H9 (cell line): ENCODE data around the gene CFAP43. TPM values are rescaled to one million over a fixed set of nuclear protein-coding genes. Genes with fewer than 3 reads are reported as not detected.

ENCODE experiments used
- DNase-seq: peaks from one replicate; pipeline ENCODE4 v3.0.0-alpha.2; 2017
- H2AFZ ChIP-seq: one replicate; pipeline ENCODE4 v1.6.1; 2013; ENCODE audit warnings: mild to moderate bottlenecking, low read length, control low read depth, moderate library complexity
- H2AK5ac ChIP-seq: 2 replicates; pipeline ENCODE4 v1.6.1; 2013; ENCODE audit warnings: low read length, control low read depth, mixed read lengths; ENCODE audit not compliant: insufficient read length
- H2BK120ac ChIP-seq: one replicate; pipeline ENCODE4 v1.6.1; 2013; ENCODE audit warnings: low read depth, mild to moderate bottlenecking, low read length, control low read depth, inconsistent platforms; ENCODE audit not compliant: poor library complexity, severe bottlenecking
- H2BK12ac ChIP-seq: 2 replicates; pipeline ENCODE4 v1.6.1; 2013; ENCODE audit warnings: low read length, control low read depth, mixed read lengths, low read depth; ENCODE audit not compliant: insufficient read length
- H2BK15ac ChIP-seq: 2 replicates; pipeline ENCODE4 v1.6.1; 2013; ENCODE audit warnings: low read depth, low read length, control low read depth
- H2BK20ac ChIP-seq: one replicate; pipeline ENCODE4 v1.6.1; 2013; ENCODE audit warnings: low read depth, mild to moderate bottlenecking, low read length, control low read depth, inconsistent platforms; ENCODE audit not compliant: poor library complexity, severe bottlenecking
- H2BK5ac ChIP-seq: 2 replicates; pipeline ENCODE4 v1.6.1; 2013; ENCODE audit warnings: low read length, control low read depth, mixed read lengths; ENCODE audit not compliant: insufficient read length
- H3K14ac ChIP-seq: 2 replicates; pipeline ENCODE4 v1.6.1; 2013; ENCODE audit warnings: low read length, control low read depth; ENCODE audit not compliant: insufficient read depth
- H3K18ac ChIP-seq: 2 replicates; pipeline ENCODE4 v1.6.1; 2013; ENCODE audit warnings: low read depth, mild to moderate bottlenecking, mixed read lengths, low read length, control low read depth; ENCODE audit not compliant: insufficient read length
- H3K23ac ChIP-seq: 2 replicates; pipeline ENCODE4 v1.6.1; 2013; ENCODE audit warnings: low read length, control low read depth, mixed read lengths, low read depth; ENCODE audit not compliant: insufficient read length
- H3K23me2 ChIP-seq: 2 replicates; pipeline ENCODE4 v1.6.1; 2013; ENCODE audit warnings: low read depth, mild to moderate bottlenecking, mixed read lengths, low read length, control low read depth; ENCODE audit not compliant: insufficient read length, poor library complexity, severe bottlenecking
- H3K27ac ChIP-seq: 2 replicates; pipeline ENCODE4 v1.5.1; 2013; ENCODE audit warnings: low read length, control low read depth, mixed read lengths, low read depth; ENCODE audit not compliant: insufficient read length
- H3K27me3 ChIP-seq: 2 replicates; pipeline ENCODE4 v1.6.1; 2013; ENCODE audit warnings: low read length, control low read depth, inconsistent platforms; ENCODE audit not compliant: insufficient read depth
- H3K4ac ChIP-seq: 2 replicates; pipeline ENCODE4 v1.6.1; 2013; ENCODE audit warnings: low read depth, mild to moderate bottlenecking, control low read depth, inconsistent platforms, low read length, moderate library complexity
- H3K4me1 ChIP-seq: 2 replicates; pipeline ENCODE4 v1.6.1; 2013; ENCODE audit warnings: low read length, control low read depth, inconsistent platforms; ENCODE audit not compliant: insufficient read depth
- H3K4me2 ChIP-seq: 2 replicates; pipeline ENCODE4 v1.6.1; 2013; ENCODE audit warnings: low read length, control low read depth, mixed read lengths; ENCODE audit not compliant: insufficient read length, insufficient read depth
- H3K56ac ChIP-seq: 2 replicates; pipeline ENCODE4 v1.6.1; 2013; ENCODE audit warnings: low read depth, mild to moderate bottlenecking, mixed read lengths, low read length, control low read depth; ENCODE audit not compliant: insufficient read length
- H3K79me1 ChIP-seq: 2 replicates; pipeline ENCODE4 v1.6.1; 2013; ENCODE audit warnings: low read depth, mild to moderate bottlenecking, moderate library complexity, low read length, control low read depth, inconsistent platforms; ENCODE audit not compliant: insufficient read depth, poor library complexity, severe bottlenecking
- H3K79me2 ChIP-seq: 2 replicates; pipeline ENCODE4 v1.6.1; 2013; ENCODE audit warnings: low read length, control low read depth, inconsistent platforms; ENCODE audit not compliant: insufficient read depth
- H3K9ac ChIP-seq: 2 replicates; pipeline ENCODE4 v1.6.1; 2013; ENCODE audit warnings: low read length, control low read depth, mixed read lengths; ENCODE audit not compliant: insufficient read length; ENCODE audit errors: extremely low read depth
- H3K9me3 ChIP-seq: one replicate; pipeline ENCODE4 v1.6.1; 2013; ENCODE audit warnings: low read depth, low read length, inconsistent platforms; ENCODE audit not compliant: control insufficient read depth
- H3T11ph ChIP-seq: one replicate; pipeline ENCODE4 v1.6.1; 2013; ENCODE audit warnings: mild to moderate bottlenecking, low read length, control low read depth, inconsistent platforms
- H4K20me1 ChIP-seq: one replicate; pipeline ENCODE4 v1.6.1; 2013; ENCODE audit not compliant: control insufficient read depth, insufficient read length, insufficient read depth
- H4K5ac ChIP-seq: 2 replicates; pipeline ENCODE4 v1.6.1; 2013; ENCODE audit warnings: low read depth, mild to moderate bottlenecking, mixed read lengths, low read length, control low read depth; ENCODE audit not compliant: insufficient read length
- H4K8ac ChIP-seq: replicated peaks from 2 replicates; pipeline ENCODE4 v1.6.1; 2013; ENCODE audit warnings: low read length, control low read depth, mixed read lengths, low read depth; ENCODE audit not compliant: insufficient read length
- H4K91ac ChIP-seq: 2 replicates; pipeline ENCODE4 v1.6.1; 2013; ENCODE audit warnings: low read depth, mild to moderate bottlenecking, moderate library complexity, mixed read lengths, low read length, control low read depth; ENCODE audit not compliant: insufficient read length
- H3K27ac Mint-ChIP-seq, 3 experiments: 2 replicates in 2 of 3; 3 replicates in 1 of 3; pipeline ENCODE4 v1.8.0; 2020 to 2021; ENCODE audit warnings: mixed read lengths in 3 of 3, mild to moderate bottlenecking in 1 of 3, moderate library complexity in 1 of 3
- H3K27me3 Mint-ChIP-seq: 2 replicates; pipeline ENCODE4 v1.8.0; 2021; ENCODE audit warnings: low read depth, mild to moderate bottlenecking, moderate library complexity, mixed read lengths
- H3K36me3 Mint-ChIP-seq, 3 experiments: 2 replicates in 2 of 3; 3 replicates in 1 of 3; pipeline ENCODE4 v1.8.0; 2020 to 2021; ENCODE audit warnings: low read depth in 3 of 3, mixed read lengths in 3 of 3; ENCODE audit not compliant: insufficient read depth in 1 of 3
- H3K4me1 Mint-ChIP-seq, 2 experiments: 2 replicates each; pipeline ENCODE4 v1.8.0; 2020; ENCODE audit warnings: mixed read lengths in 2 of 2
- H3K4me3 Mint-ChIP-seq, 2 experiments: 2 replicates in 1 of 2; 3 replicates in 1 of 2; pipeline ENCODE4 v1.8.0; 2020 to 2021; ENCODE audit warnings: mild to moderate bottlenecking in 2 of 2, mixed read lengths in 2 of 2, moderate library complexity in 1 of 2
- H3K9me3 Mint-ChIP-seq, 2 experiments: 2 replicates in 1 of 2; 3 replicates in 1 of 2; pipeline ENCODE4 v1.8.0; 2020; ENCODE audit warnings: mild to moderate bottlenecking in 2 of 2, mixed read lengths in 2 of 2, moderate library complexity in 1 of 2
- WGBS: extraction: QIAGEN DNeasy Blood & Tissue Kit; methylation state at CpG from one replicate; pipeline ENCODE4 v1.1.7; 2013; ENCODE audit warnings: missing lambda C conversion rate, low lambda C conversion rate, mixed read lengths; ENCODE audit not compliant: insufficient read length; ENCODE audit errors: extremely low coverage; 5-methylcytosine and 5-hydroxymethylcytosine counted together
- total RNA-seq: library from RNA; stranded (reverse); gene quantifications from 2 replicates; pipeline ENCODE4 v1.2.1, GENCODE V29; 2021
- TF ChIP-seq, protein P1 (sequence below): fragments of 200-600 bp; sonication (generic); conservative IDR thresholded peaks from 3 replicates; pipeline ENCODE4 v1.8.0; 2021; ENCODE audit warnings: antibody characterized with exemption, mild to moderate bottlenecking

Gene CFAP43
- total RNA-seq, 1 experiment from 2014 or later, result 0.26 TPM

GRCh38 chr10:104218751-104219150 is 13.4 kb downstream of the CFAP43 start:
- Histone ChIP-seq H3K4me2 (no peak overlapping the region), H3K27ac (no peak overlapping the region), H4K8ac (no peak overlapping the region), H2BK12ac (no peak overlapping the region), H3K27me3 (no peaks in the 10 kb centered on the region), H4K5ac (no peak overlapping the region), H2BK15ac (no peak overlapping the region), H3K79me1 (no peaks in the 10 kb centered on the region), H3K9ac (no peak overlapping the region), H3K56ac (no peak overlapping the region), H2AFZ (no peak overlapping the region), H2BK20ac (no peak overlapping the region), H4K91ac (no peak overlapping the region), H3K14ac (no peak overlapping the region), H2BK5ac (no peak overlapping the region), H4K20me1 (no peaks in the 10 kb centered on the region), H3K18ac (no peak overlapping the region), H2BK120ac (no peak overlapping the region), H3K79me2 (no peaks in the 10 kb centered on the region), H3K4ac (no peak overlapping the region), H3K4me1 (no peaks in the 10 kb centered on the region), H3K9me3 (no peaks in the 10 kb centered on the region), H3K23ac (no peak overlapping the region), H3K23me2 (no peaks in the 10 kb centered on the region), H3T11ph (no peak overlapping the region), H2AK5ac (no peak overlapping the region)
- no peaks in the 10 kb centered on the region for H3K4me1 Mint-ChIP-seq
- TF ChIP-seq, protein P1, sequence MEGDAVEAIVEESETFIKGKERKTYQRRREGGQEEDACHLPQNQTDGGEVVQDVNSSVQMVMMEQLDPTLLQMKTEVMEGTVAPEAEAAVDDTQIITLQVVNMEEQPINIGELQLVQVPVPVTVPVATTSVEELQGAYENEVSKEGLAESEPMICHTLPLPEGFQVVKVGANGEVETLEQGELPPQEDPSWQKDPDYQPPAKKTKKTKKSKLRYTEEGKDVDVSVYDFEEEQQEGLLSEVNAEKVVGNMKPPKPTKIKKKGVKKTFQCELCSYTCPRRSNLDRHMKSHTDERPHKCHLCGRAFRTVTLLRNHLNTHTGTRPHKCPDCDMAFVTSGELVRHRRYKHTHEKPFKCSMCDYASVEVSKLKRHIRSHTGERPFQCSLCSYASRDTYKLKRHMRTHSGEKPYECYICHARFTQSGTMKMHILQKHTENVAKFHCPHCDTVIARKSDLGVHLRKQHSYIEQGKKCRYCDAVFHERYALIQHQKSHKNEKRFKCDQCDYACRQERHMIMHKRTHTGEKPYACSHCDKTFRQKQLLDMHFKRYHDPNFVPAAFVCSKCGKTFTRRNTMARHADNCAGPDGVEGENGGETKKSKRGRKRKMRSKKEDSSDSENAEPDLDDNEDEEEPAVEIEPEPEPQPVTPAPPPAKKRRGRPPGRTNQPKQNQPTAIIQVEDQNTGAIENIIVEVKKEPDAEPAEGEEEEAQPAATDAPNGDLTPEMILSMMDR, result no peak
- DNase-seq, result no peak
- H3K36me3 Mint-ChIP-seq, result no peaks in the 10 kb centered on the region
- no peak overlapping the region for H3K4me3 Mint-ChIP-seq
- no CpG with 5 or more reads among the region's 7 CpGs for WGBS
- H3K27ac Mint-ChIP-seq, result no peak overlapping the region
- no peaks in the 10 kb centered on the region for H3K9me3 Mint-ChIP-seq
- H3K27me3 Mint-ChIP-seq, result no peaks in the 10 kb centered on the region; the same call in 1 of the 2 replicates
